Aorta (tissue), 5 donors: ENCODE data around the gene KXD1. TPM values are rescaled to one million over a fixed set of nuclear protein-coding genes. Genes with fewer than 3 reads are reported as not detected.

Source experiments
- ATAC-seq: fragments of 200-7000 bp; cut with Tn5 transposase; one replicate; pipeline ENCODE4 v1.9.1; 2022; ENCODE audit warnings: moderate library complexity; ENCODE audit not compliant: low FRiP score
- DNase-seq, 2 donors: peaks; one replicate each; pipeline ENCODE4 v3.0.0-alpha.2; 2020
- H3K27ac ChIP-seq, 2 donors: one replicate each; pipeline ENCODE4 v1.5.1; 2013; ENCODE audit warnings: low read length in 2 of 2, mild to moderate bottlenecking in 2 of 2, moderate library complexity in 2 of 2, control low read depth in 1 of 2, inconsistent platforms in 1 of 2, low read depth in 1 of 2
- H3K27me3 ChIP-seq, 2 donors: one replicate each; pipeline ENCODE4 v1.6.1; 2013; ENCODE audit warnings: control low read depth in 1 of 2, low read length in 1 of 2, mild to moderate bottlenecking in 1 of 2, moderate library complexity in 1 of 2; ENCODE audit not compliant: insufficient read depth in 2 of 2, control insufficient read depth in 1 of 2
- H3K36me3 ChIP-seq, 2 donors: one replicate each; pipeline ENCODE4 v1.6.1; 2013; ENCODE audit warnings: control low read depth in 1 of 2, low read length in 1 of 2, mild to moderate bottlenecking in 1 of 2; ENCODE audit not compliant: insufficient read depth in 2 of 2, control insufficient read depth in 1 of 2
- H3K4me1 ChIP-seq, 2 donors: one replicate each; pipeline ENCODE4 v1.6.1; 2013; ENCODE audit warnings: low read length in 2 of 2, control low read depth in 1 of 2, mild to moderate bottlenecking in 1 of 2, moderate library complexity in 1 of 2; ENCODE audit not compliant: insufficient read depth in 2 of 2, control insufficient read depth in 1 of 2
- H3K4me3 ChIP-seq, 2 donors: one replicate each; pipeline ENCODE4 v1.5.1; 2013; ENCODE audit warnings: low read length in 2 of 2, control low read depth in 1 of 2, mild to moderate bottlenecking in 1 of 2
- H3K9me3 ChIP-seq: one replicate; pipeline ENCODE4 v1.6.1; 2013; ENCODE audit warnings: mild to moderate bottlenecking, low read length; ENCODE audit not compliant: control insufficient read depth
- WGBS, 2 donors: extraction: QIAGEN DNeasy Blood & Tissue Kit; methylation state at CpG; one replicate each; pipeline ENCODE4 v1.1.7; 2013; 5-methylcytosine and 5-hydroxymethylcytosine counted together
- intact Hi-C, 2 donors: fragments of 100-400 bp; cut with DNase I; formaldehyde crosslinking; loops; one replicate each; pipeline versions ENCODE4 v1.14.2 to v1.15.0; 2022
- polyA plus RNA-seq, 2 donors: library from polyadenylated mRNA; stranded (reverse); fragments of 200-250 nt; gene quantifications; one replicate each; pipeline ENCODE4 v1.2.3, GENCODE V29; 2013
- total RNA-seq, 2 donors: library from RNA; stranded (reverse); fragmentation: NEBNext Ultra II Directional; extraction: Animal tissue kit (Norgen Biotek cat#: 25700); gene quantifications; one replicate each; pipeline ENCODE4 v1.2.1, GENCODE V29; 2021
- donor health status: healthy with polysubstance abuse.
- donor health status: Bipolar disorder and iron deficiency.
- donor health status: DM: no; HTN: no; CAD: no.
- donor health status: DM: no; HTN: no; CAD: no.
- donor health status: DM: yes; HTN: yes; CAD: no.

Gene KXD1
- total and polyA plus RNA-seq, 4 donors = 85.4 to 128 (median 89.0) TPM

GRCh38 chr19:18559685-18560084 lies 2.0 kb downstream of the KXD1 start:
- no peaks in the 10 kb centered on the region for H3K27me3 ChIP-seq
- H3K27ac ChIP-seq = peak overlapping the region; percentile 58 to 65
- intact Hi-C loops = loop anchor here (2.0 to 5.0 kb wide), 2 partner anchors 37 to 99 kb away; partner anchors contain the start of gene ELL (in 2 of the 2)
- H3K4me3 ChIP-seq = no peak overlapping the region
- H3K36me3 ChIP-seq = peaks cover 0 to under 1% of the 10 kb centered on the region in 2 donors
- H3K4me1 ChIP-seq = peaks cover 0 to 4% of the 10 kb centered on the region in 2 donors
- no peaks in the 10 kb centered on the region for H3K9me3 ChIP-seq
- 31 to 47% methylated on average over 5 of the region's 5 CpGs for WGBS, 2 donors
- ATAC-seq (no peak), DNase-seq (no peak)

DNA sequence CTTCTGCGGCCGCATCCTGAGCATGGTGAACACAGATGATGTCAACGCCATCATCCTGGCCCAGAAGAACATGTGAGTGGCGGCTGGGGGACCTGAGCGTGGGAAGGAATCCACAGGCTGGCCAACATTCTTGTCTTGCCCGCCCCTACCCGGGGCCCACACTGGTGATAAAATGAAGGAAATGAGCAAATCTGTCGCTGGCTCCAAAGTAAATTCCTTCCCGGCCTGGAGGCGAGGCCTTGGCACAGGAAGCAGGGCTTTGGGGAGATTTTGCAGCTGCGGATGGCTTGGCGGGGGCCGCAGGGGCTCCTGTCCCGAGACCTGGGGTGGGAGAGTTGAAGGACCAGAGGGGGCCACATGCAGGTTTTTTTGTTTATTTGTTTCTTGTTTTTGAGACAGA lies 4.4 kb downstream of the KXD1 start:
- Histone ChIP-seq H3K27me3 (no peaks in the 10 kb centered on the region), H3K27ac (peak overlapping the region; percentile 92 to 94), H3K4me1 (peaks cover 0 to 4% of the 10 kb centered on the region in 2 donors), H3K9me3 (no peaks in the 10 kb centered on the region), H3K4me3 (no peak overlapping the region), H3K36me3 (peaks cover 0 to 3% of the 10 kb centered on the region in 2 donors)
- intact Hi-C loops = no loop called here
- ATAC-seq = peak; percentile 63
- DNase-seq = peak; percentile 87 to 91
- WGBS, 2 donors = 3 to 6% methylated on average over 14 of the region's 14 CpGs

DNA sequence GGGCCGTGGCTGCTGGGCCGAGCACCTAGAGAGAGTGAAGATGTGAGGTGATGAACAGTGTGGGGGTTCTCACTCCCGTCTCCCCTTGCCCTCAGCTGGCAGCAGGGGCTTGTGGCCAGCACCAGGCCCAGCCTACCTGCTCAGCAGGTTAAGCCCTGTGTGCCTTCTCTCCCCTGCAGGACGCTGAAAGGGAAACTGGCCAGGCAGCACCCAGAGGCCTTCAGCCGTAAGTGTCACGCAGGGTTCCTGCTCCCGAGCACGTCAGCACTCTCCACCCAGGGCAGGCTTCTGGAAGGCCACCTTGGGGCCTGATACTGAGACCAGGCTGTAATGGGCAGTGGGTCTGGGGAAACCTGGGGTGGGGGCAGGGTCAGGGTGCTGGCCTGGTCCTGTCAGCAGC lies 9.3 kb downstream of the KXD1 start:
- intact Hi-C loops = no loop called here
- DNase-seq (no peak), ATAC-seq (no peak)
- peaks cover 0 to 3% of the 10 kb centered on the region in 2 donors for H3K36me3 ChIP-seq
- 88% methylated on average over 8 of the region's 8 CpGs for whole genome bisulfite sequencing, 2 donors
- H3K27ac ChIP-seq = no peak overlapping the region
- no peaks in the 10 kb centered on the region for H3K4me1 ChIP-seq
- no peaks in the 10 kb centered on the region for H3K27me3 ChIP-seq
- no peaks in the 10 kb centered on the region for H3K9me3 ChIP-seq
- no peak overlapping the region for H3K4me3 ChIP-seq

DNA sequence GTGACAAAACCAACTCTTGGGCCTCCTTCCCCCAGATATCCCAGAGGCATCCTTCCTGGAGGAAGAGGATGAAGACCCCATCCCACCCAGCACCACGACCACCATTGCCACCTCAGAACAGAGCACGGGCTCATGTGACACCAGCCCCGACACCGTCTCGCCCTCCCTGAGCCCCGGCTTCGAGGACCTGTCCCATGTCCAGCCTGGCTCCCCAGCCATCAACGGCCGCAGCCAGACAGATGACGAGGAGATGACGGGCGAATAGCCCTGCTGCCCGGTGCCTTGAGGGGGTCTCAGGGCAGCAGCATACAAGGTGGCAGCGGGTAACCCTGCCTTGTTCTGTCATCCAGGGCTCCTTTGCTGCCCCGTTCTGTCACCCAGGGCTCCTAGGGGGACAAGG lies 10.7 kb downstream of the KXD1 start:
- peaks cover 0 to 3% of the 10 kb centered on the region in 2 donors for H3K36me3 ChIP-seq
- 44 to 46% methylated on average over 15 of the region's 15 CpGs for WGBS, 2 donors
- peak overlapping the region in 1 of 2 donors; percentile 11 for H3K27ac ChIP-seq
- H3K4me1 ChIP-seq = peaks cover 0 to 3% of the 10 kb centered on the region in 2 donors
- no peak overlapping the region for H3K4me3 ChIP-seq
- no peaks in the 10 kb centered on the region for H3K27me3 ChIP-seq
- intact Hi-C loops = no loop called here
- H3K9me3 ChIP-seq = no peaks in the 10 kb centered on the region
- ATAC-seq (no peak), DNase-seq (no peak)

GRCh38 chr19:18571564-18572344 lies 14.1 kb downstream of the KXD1 start, which contains the start of gene UBA52:
TSS of gene UBA52 (plus strand) at chr19:18571857. CDS start at chr19:18573301, 1,444 bp downstream.
- intact Hi-C loops = loop anchor here (1.0 to 10.0 kb wide), 2 partner anchors 97 to 348 kb away; partner anchors contain the start of genes COPE (in 1 of the 2) and DDX49 (in 1 of the 2)
- peak; percentile 96 for ATAC-seq
- peaks cover 3 to 7% of the 10 kb centered on the region in 2 donors for H3K36me3 ChIP-seq

GRCh38 chr19:18574691-18575291 lies 17.1 kb downstream of the KXD1 start:
- peaks cover 3 to 7% of the 10 kb centered on the region in 2 donors for H3K36me3 ChIP-seq
- H3K4me3 ChIP-seq = no peak overlapping the region
- H3K27ac ChIP-seq = no peak overlapping the region
- WGBS, 2 donors = 91% methylated on average over 18 of the region's 18 CpGs
- intact Hi-C loops = loop anchor here in 1 of 2 donors (10.0 kb wide), 1 partner anchor 100 kb away; no protein-coding TSS in a partner anchor
- no peaks in the 10 kb centered on the region for H3K27me3 ChIP-seq
- H3K9me3 ChIP-seq = no peaks in the 10 kb centered on the region
- ATAC-seq (no peak), DNase-seq (no peak)
- H3K4me1 ChIP-seq = peaks cover 0 to 3% of the 10 kb centered on the region in 2 donors

More at GRCh38 chr19:18571564-18572344, 14.1 kb downstream of the KXD1 start, which contains the start of gene UBA52:
- peak within 1 kb of the TSS; percentile 80 to 94 for H3K4me3 ChIP-seq
- WGBS, 2 donors = 0% methylated on average over 63 to 75 of the region's 75 CpGs
- H3K9me3 ChIP-seq = no peaks in the 10 kb centered on the region
- H3K4me1 ChIP-seq = peaks cover 0 to 3% of the 10 kb centered on the region in 2 donors
- H3K27ac ChIP-seq = peak within 1 kb of the TSS in 1 of 2 donors; percentile 77
- DNase-seq = peak; percentile 99 to 100
- no peaks in the 10 kb centered on the region for H3K27me3 ChIP-seq

- Histone ChIP-seq H3K4me1 (peaks cover 0 to 3% of the 10 kb centered on the region in 2 donors), H3K27ac (no peak overlapping the region), H3K36me3 (peaks cover 3 to 7% of the 10 kb centered on the region in 2 donors), H3K27me3 (no peaks in the 10 kb centered on the region), H3K9me3 (no peaks in the 10 kb centered on the region), H3K4me3 (no peak overlapping the region)
- intact Hi-C loops = loop anchor here in 1 of 2 donors (10.0 kb wide), 1 partner anchor 102 kb away; no protein-coding TSS in a partner anchor
- no peak for DNase-seq
- no peak for ATAC-seq
- 83 to 91% methylated on average over 8 of the region's 8 CpGs for WGBS, 2 donors
Observed at GRCh38 chr19:18576383-18576782, 18.7 kb downstream of the KXD1 start.

DNA sequence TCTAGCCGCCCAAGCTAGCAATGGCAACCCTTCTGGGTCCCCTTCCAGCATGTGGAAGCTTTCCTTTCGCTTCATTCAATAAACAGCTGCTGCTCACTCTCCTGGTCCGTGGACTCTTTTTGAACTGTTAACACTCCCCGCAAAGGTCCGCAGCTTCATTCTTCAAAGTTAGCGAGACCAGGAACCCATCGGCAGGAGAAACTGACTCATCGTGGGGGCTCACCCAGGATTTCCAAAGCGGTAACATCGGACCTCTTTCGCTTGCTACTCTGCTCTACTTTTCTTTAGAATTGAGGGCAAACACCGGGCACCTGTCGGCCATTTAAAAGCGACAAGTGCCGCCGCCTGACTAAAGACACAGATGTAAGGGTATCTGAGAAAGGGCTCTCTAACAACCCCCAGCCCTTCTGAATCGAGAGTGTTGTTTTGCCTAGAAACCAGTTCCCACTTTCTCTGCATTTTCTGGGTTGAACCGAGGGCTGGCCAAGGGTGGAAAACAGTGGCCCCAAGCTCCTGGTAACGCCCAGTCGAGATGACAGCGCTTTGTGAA lies 19.8 kb downstream of the KXD1 start:
- Histone ChIP-seq H3K9me3 (no peaks in the 10 kb centered on the region), H3K27ac (no peak overlapping the region), H3K4me1 (peaks cover 0 to 3% of the 10 kb centered on the region in 2 donors), H3K27me3 (no peaks in the 10 kb centered on the region), H3K36me3 (peaks cover 3 to 7% of the 10 kb centered on the region in 2 donors), H3K4me3 (no peak overlapping the region)
- 86 to 88% methylated on average over 21 of the region's 21 CpGs for WGBS, 2 donors
- ATAC-seq (no peak), DNase-seq (no peak)
- intact Hi-C loops = loop anchor here in 1 of 2 donors (10.0 kb wide), 1 partner anchor 103 kb away; no protein-coding TSS in a partner anchor
